SK-N-SH (cell line): ENCODE measurements around the gene CGGBP1. TPM values are rescaled to one million over a fixed set of nuclear protein-coding genes. Genes with fewer than 3 reads are reported as not detected.

ENCODE experiments used
- CTCF ChIA-PET: fragments of 300-600, 350-600 bp; formaldehyde crosslinking; extraction: SDS; loops from one replicate; lab custom pipeline; 2021; lab: Yijun Ruan, JAX
- POLR2A ChIA-PET: fragments of 350-600 bp; sonication (Branson Sonifier 250); formaldehyde crosslinking; extraction: SDS; loops from one replicate; lab custom pipeline; 2020; ENCODE audit warnings: antibody characterized with exemption, inconsistent platforms; lab: Yijun Ruan, JAX
- DNase-seq: peaks from one replicate; pipeline ENCODE4 v3.0.0; 2012
- H2AFZ ChIP-seq: fragments of 200-600 bp; sonication (generic); 2 replicates; pipeline ENCODE4 v1.8.1; 2016; ENCODE audit warnings: antibody characterized with exemption, mild to moderate bottlenecking, low read depth
- H3F3A ChIP-seq: fragments of 200-600 bp; sonication (generic); replicated peaks from 2 replicates; pipeline ENCODE3; 2016; ENCODE audit warnings: antibody characterized with exemption, mild to moderate bottlenecking; ENCODE audit not compliant: insufficient read depth
- H3K27ac ChIP-seq, 2 experiments: fragments of 200-500 bp in 1 of 2; fragments of 200-600 bp in 1 of 2; sonication (Bioruptor generic) in 1 of 2; sonication (generic), shearing (Covaris generic) in 1 of 2; 2 replicates each; pipeline versions ENCODE4 v1.5.1 to v1.6.1; 2014 to 2016; ENCODE audit warnings: low read depth in 2 of 2, inconsistent platforms in 1 of 2, low read length in 1 of 2, mild to moderate bottlenecking in 1 of 2, mixed read lengths in 1 of 2
- H3K27me3 ChIP-seq: fragments of 200-600 bp; sonication (generic), shearing (Covaris generic); 2 replicates; pipeline ENCODE4 v1.6.1; 2016; ENCODE audit warnings: mixed run types; ENCODE audit not compliant: insufficient read depth
- H3K36me3 ChIP-seq, 2 experiments: fragments of 200-500 bp in 1 of 2; fragments of 200-600 bp in 1 of 2; sonication (Bioruptor generic) in 1 of 2; sonication (generic) in 1 of 2; replicated peaks in 1 of 2; 2 replicates each; pipeline versions ENCODE3 to v1.5.1; 2014 to 2016; ENCODE audit warnings: low read length in 1 of 2, mild to moderate bottlenecking in 1 of 2; ENCODE audit not compliant: insufficient read depth in 2 of 2, control insufficient read depth in 1 of 2
- H3K4me1 ChIP-seq, 2 experiments: fragments of 200-500 bp in 1 of 2; fragments of 200-600 bp in 1 of 2; sonication (Bioruptor generic) in 1 of 2; sonication (generic), shearing (Covaris generic) in 1 of 2; 2 replicates each; pipeline versions ENCODE4 v1.5.1 to v1.6.1; 2014 to 2016; ENCODE audit warnings: low read depth in 1 of 2, low read length in 1 of 2, mixed run types in 1 of 2; ENCODE audit not compliant: insufficient read depth in 2 of 2, control insufficient read depth in 1 of 2
- H3K4me2 ChIP-seq: fragments of 200-600 bp; sonication (generic), shearing (Covaris generic); 2 replicates; pipeline ENCODE4 v1.6.1; 2017; ENCODE audit warnings: mixed run types
- H3K4me3 ChIP-seq, 2 experiments: fragments of 200-500 bp in 1 of 2; fragments of 200-600 bp in 1 of 2; sonication (Bioruptor generic) in 1 of 2; sonication (generic), shearing (Covaris generic) in 1 of 2; 2 replicates each; pipeline versions ENCODE4 v1.5.1 to v1.8.1; 2014 to 2016; ENCODE audit warnings: low read depth in 2 of 2, inconsistent platforms in 1 of 2, low read length in 1 of 2, mild to moderate bottlenecking in 1 of 2, mixed read lengths in 1 of 2, moderate library complexity in 1 of 2
- H3K79me2 ChIP-seq: fragments of 200-600 bp; sonication (generic); 2 replicates; pipeline ENCODE4 v1.8.1; 2017; ENCODE audit warnings: mild to moderate bottlenecking; ENCODE audit not compliant: insufficient read depth
- H3K9ac ChIP-seq: fragments of 200-600 bp; sonication (generic); 2 replicates; pipeline ENCODE4 v1.6.1; 2017; ENCODE audit warnings: mixed run types
- H3K9me2 ChIP-seq: fragments of 200-600 bp; sonication (generic); 2 replicates; pipeline ENCODE4 v1.6.1; 2017; ENCODE audit warnings: mixed run types
- H3K9me3 ChIP-seq: fragments of 200-600 bp; sonication (generic); 2 replicates; pipeline ENCODE4 v1.6.1; 2017; ENCODE audit warnings: mixed run types, mild to moderate bottlenecking, moderate library complexity
- H4K20me1 ChIP-seq: fragments of 200-600 bp; sonication (generic); 2 replicates; pipeline ENCODE4 v1.6.1; 2017; ENCODE audit warnings: mild to moderate bottlenecking, mixed run types; ENCODE audit not compliant: insufficient read depth
- CHD2 ChIP-seq: fragments of 150-350 bp; IDR thresholded peaks from 2 replicates; pipeline ENCODE4 v1.6.1; 2018; ENCODE audit warnings: low read length; ENCODE audit not compliant: partially characterized antibody
- ELF1 ChIP-seq: IDR thresholded peaks from 2 replicates; pipeline ENCODE4 v1.4.0; 2012
- EP300 ChIP-seq, 2 experiments: IDR thresholded peaks; 2 replicates each; pipeline versions ENCODE4 v1.4.0 to v1.6.1; 2012; ENCODE audit warnings: borderline replicate concordance in 1 of 2, low read depth in 1 of 2, low read length in 1 of 2
- EZH2phosphoT487 ChIP-seq: fragments of 200-600 bp; sonication (generic); IDR thresholded peaks from 2 replicates; pipeline ENCODE4 v1.6.1; 2017; ENCODE audit warnings: low read depth, mixed run types, mild to moderate bottlenecking, antibody characterized with exemption, moderate library complexity, borderline replicate concordance
- FOSL2 ChIP-seq: IDR thresholded peaks from 2 replicates; pipeline ENCODE4 v1.4.0; 2012; ENCODE audit warnings: low read depth, mild to moderate bottlenecking, moderate library complexity, borderline replicate concordance
- FOXJ3 ChIP-seq: sonication (generic); formaldehyde crosslinking; IDR thresholded peaks from 2 replicates; pipeline ENCODE4 v1.5.1; 2020; ENCODE audit warnings: mild to moderate bottlenecking, missing genetic modification reagents
- GATA2 ChIP-seq: sonication (generic); formaldehyde crosslinking; IDR thresholded peaks from 2 replicates; pipeline ENCODE4 v1.5.0; 2020; ENCODE audit warnings: mild to moderate bottlenecking, missing genetic modification reagents
- MAX ChIP-seq: IDR thresholded peaks from 2 replicates; pipeline ENCODE4 v1.4.0; 2012; ENCODE audit warnings: low read depth
- NFIC ChIP-seq: IDR thresholded peaks from 2 replicates; pipeline ENCODE4 v1.4.0; 2012; ENCODE audit warnings: borderline replicate concordance
- POLR2AphosphoS5 ChIP-seq: IDR thresholded peaks from 2 replicates; pipeline ENCODE4 v1.6.1; 2012; ENCODE audit warnings: low read depth, low read length
- RCOR1 ChIP-seq: fragments of 150-350 bp; IDR thresholded peaks from 2 replicates; pipeline ENCODE4 v1.6.1; 2017; ENCODE audit warnings: antibody characterized with exemption, low read length
- RXRA ChIP-seq: IDR thresholded peaks from 2 replicates; pipeline ENCODE4 v1.4.0; 2012; ENCODE audit warnings: low read depth, mild to moderate bottlenecking, borderline replicate concordance
- YY1 ChIP-seq: IDR thresholded peaks from 2 replicates; pipeline ENCODE4 v1.4.0; 2012; ENCODE audit warnings: low read depth, mild to moderate bottlenecking
- WGBS: methylation state at CpG from one replicate; pipeline ENCODE4 v1.1.6; 2017; ENCODE audit warnings: low lambda C conversion rate; 5-methylcytosine and 5-hydroxymethylcytosine counted together
- polyA plus RNA-seq, 3 experiments: library from polyadenylated mRNA; depleted of rRNA; stranded (reverse); fragments of >200 nt; gene quantifications; 2 replicates each; pipeline ENCODE4 v1.2.3, GENCODE V29; 2012
- TF ChIP-seq, protein P1 (sequence below): IDR thresholded peaks from 2 replicates; pipeline ENCODE4 v1.6.1; 2012; ENCODE audit warnings: mild to moderate bottlenecking, low read depth, low read length, moderate library complexity
- TF ChIP-seq, protein P2 (sequence below): IDR thresholded peaks from 2 replicates; pipeline ENCODE4 v1.4.0; 2012; ENCODE audit warnings: low read depth, borderline replicate concordance
- TF ChIP-seq, protein P3 (sequence below): IDR thresholded peaks from 2 replicates; pipeline ENCODE4 v1.4.0; 2012; ENCODE audit warnings: low read depth, borderline replicate concordance

Gene CGGBP1
- polyA plus RNA-seq, 1 of the 3 experiments (the other 2 are of a cell fraction): 34.5 TPM

DNA sequence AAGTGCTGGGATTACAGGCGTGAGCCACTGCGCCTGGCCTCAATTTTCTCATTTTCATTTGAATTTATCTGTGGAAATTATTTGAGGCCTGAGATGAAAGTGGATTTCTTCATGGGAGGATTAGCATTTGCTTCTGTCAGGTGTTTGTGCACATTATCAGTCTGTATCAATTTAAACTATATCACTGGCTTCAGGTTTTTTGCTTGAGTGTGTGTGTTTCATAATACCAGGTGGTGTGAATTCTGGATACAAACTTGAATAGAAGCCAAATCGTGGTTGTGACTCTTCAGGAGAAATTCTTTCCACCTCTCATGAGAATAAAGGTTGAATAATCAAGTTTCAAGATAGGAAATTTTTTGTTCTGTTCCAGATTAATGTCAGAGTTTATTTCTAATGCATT, 56.4 kb downstream of the CGGBP1 start:
- Histone ChIP-seq H3K9me2 (no peaks in the 10 kb centered on the region), H3F3A (no peaks in the 10 kb centered on the region), H3K36me3 (no peaks in the 10 kb centered on the region), H3K27me3 (peaks cover 14% of the 10 kb centered on the region), H3K9ac (no peak overlapping the region), H2AFZ (no peak overlapping the region), H3K79me2 (no peaks in the 10 kb centered on the region), H3K4me3 (no peak overlapping the region), H3K27ac (no peak overlapping the region), H3K9me3 (no peaks in the 10 kb centered on the region), H3K4me2 (no peak overlapping the region), H3K4me1 (peaks cover 0 to 3% of the 10 kb centered on the region in 2 experiments; a peak in 1 of 4 replicates), H4K20me1 (no peaks in the 10 kb centered on the region)
- WGBS: 48% methylated on average over 3 of the region's 3 CpGs
- DNase-seq: no peak
- CTCF ChIA-PET: interaction anchor here (0.7 to 1.6 kb wide), 16 partner anchors 11 to 769 kb away, joined by 3 to 8 read pairs (median 3); no protein-coding TSS in a partner anchor
- POLR2A ChIA-PET: no interaction called here
- TF ChIP-seq EP300 (IDR thresholded peaks at IDR 0.05; ENCODE audit: borderline replicate concordance in 1 of 2, low read depth in 1 of 2, low read length in 1 of 2): no peak
- no peak for TF ChIP-seq FOXJ3 (CRISPR knock-in tag)
- no peak for TF ChIP-seq RCOR1
- no peak for TF ChIP-seq GATA2
- TF ChIP-seq, protein P1, sequence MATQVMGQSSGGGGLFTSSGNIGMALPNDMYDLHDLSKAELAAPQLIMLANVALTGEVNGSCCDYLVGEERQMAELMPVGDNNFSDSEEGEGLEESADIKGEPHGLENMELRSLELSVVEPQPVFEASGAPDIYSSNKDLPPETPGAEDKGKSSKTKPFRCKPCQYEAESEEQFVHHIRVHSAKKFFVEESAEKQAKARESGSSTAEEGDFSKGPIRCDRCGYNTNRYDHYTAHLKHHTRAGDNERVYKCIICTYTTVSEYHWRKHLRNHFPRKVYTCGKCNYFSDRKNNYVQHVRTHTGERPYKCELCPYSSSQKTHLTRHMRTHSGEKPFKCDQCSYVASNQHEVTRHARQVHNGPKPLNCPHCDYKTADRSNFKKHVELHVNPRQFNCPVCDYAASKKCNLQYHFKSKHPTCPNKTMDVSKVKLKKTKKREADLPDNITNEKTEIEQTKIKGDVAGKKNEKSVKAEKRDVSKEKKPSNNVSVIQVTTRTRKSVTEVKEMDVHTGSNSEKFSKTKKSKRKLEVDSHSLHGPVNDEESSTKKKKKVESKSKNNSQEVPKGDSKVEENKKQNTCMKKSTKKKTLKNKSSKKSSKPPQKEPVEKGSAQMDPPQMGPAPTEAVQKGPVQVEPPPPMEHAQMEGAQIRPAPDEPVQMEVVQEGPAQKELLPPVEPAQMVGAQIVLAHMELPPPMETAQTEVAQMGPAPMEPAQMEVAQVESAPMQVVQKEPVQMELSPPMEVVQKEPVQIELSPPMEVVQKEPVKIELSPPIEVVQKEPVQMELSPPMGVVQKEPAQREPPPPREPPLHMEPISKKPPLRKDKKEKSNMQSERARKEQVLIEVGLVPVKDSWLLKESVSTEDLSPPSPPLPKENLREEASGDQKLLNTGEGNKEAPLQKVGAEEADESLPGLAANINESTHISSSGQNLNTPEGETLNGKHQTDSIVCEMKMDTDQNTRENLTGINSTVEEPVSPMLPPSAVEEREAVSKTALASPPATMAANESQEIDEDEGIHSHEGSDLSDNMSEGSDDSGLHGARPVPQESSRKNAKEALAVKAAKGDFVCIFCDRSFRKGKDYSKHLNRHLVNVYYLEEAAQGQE: no peak
- no peak for TF ChIP-seq ELF1
- no peak for TF ChIP-seq YY1
- TF ChIP-seq RXRA: no peak
- no peak for TF ChIP-seq EZH2phosphoT487
- TF ChIP-seq, protein P2, sequence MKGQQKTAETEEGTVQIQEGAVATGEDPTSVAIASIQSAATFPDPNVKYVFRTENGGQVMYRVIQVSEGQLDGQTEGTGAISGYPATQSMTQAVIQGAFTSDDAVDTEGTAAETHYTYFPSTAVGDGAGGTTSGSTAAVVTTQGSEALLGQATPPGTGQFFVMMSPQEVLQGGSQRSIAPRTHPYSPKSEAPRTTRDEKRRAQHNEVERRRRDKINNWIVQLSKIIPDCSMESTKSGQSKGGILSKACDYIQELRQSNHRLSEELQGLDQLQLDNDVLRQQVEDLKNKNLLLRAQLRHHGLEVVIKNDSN: no peak
- no peak for TF ChIP-seq NFIC
- TF ChIP-seq POLR2AphosphoS5: no peak
- TF ChIP-seq, protein P3, sequence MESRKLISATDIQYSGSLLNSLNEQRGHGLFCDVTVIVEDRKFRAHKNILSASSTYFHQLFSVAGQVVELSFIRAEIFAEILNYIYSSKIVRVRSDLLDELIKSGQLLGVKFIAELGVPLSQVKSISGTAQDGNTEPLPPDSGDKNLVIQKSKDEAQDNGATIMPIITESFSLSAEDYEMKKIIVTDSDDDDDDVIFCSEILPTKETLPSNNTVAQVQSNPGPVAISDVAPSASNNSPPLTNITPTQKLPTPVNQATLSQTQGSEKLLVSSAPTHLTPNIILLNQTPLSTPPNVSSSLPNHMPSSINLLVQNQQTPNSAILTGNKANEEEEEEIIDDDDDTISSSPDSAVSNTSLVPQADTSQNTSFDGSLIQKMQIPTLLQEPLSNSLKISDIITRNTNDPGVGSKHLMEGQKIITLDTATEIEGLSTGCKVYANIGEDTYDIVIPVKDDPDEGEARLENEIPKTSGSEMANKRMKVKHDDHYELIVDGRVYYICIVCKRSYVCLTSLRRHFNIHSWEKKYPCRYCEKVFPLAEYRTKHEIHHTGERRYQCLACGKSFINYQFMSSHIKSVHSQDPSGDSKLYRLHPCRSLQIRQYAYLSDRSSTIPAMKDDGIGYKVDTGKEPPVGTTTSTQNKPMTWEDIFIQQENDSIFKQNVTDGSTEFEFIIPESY: no peak
- no peak for TF ChIP-seq MAX
- no peak for TF ChIP-seq FOSL2
- TF ChIP-seq CHD2: no peak

Other genes starting within 250 kb of the CGGBP1 start
- 1.6 and 1.7 TPM in 2 replicates for gene ZNF654, start 250 bp upstream of the CGGBP1 start, polyA plus RNA-seq (2012; rRNA removed)
- gene C3orf38, start 91.0 kb upstream of the CGGBP1 start, polyA plus RNA-seq (2012; rRNA removed): 4.5 and 5.4 TPM in 2 replicates